Left ventricle myocardium superior (tissue), 1 donor: ENCODE data around the gene QSOX2. TPM values are rescaled to one million over a fixed set of nuclear protein-coding genes. Genes with fewer than 3 reads are reported as not detected.

Experiments
- ATAC-seq: fragments of 200-7000 bp; cut with Tn5 transposase; one replicate; pipeline ENCODE4 v1.9.1; 2020; ENCODE audit warnings: mild to moderate bottlenecking, moderate library complexity
- DNase-seq: peaks from one replicate; pipeline ENCODE4 v3.0.0-alpha.2; 2020
- intact Hi-C: fragments of 100-400 bp; cut with micrococcal nuclease; formaldehyde crosslinking; loops from one replicate; pipeline ENCODE4 v1.11.0; 2022
- total RNA-seq: library from RNA; stranded (reverse); fragmentation: NEBNext Ultra II Directional; extraction: Animal tissue kit (Norgen Biotek cat#: 25700); gene quantifications from one replicate; pipeline ENCODE4 v1.2.1, GENCODE V29; 2021
- donor health status: DM: no; HTN: yes; CAD: no; lungs with severe emphysema.

The QSOX2 gene
- total RNA-seq, 1 donor from 2014 or later: 8.7 TPM

DNA sequence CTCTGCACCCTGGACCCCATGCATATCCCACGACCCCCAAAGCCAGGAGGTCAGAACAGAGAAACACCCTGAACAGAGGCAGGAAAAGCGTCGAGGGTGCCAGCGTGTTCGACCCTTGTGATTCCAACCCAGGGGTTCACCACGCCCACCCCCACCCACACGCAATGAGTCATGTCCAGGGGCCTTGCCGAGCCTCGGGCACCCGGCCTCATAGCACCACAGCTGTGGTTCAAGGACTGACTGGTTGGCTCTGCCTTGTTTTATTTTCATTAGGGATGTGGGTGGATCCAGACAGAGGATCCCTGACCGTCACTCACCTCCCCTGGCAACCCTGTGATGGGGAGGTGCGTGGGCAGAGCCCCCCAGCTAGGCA is 9.5 kb upstream of the QSOX2 start:
- intact Hi-C loops: no loop called here
- no peak for DNase-seq
- ATAC-seq: peak; percentile 20

DNA sequence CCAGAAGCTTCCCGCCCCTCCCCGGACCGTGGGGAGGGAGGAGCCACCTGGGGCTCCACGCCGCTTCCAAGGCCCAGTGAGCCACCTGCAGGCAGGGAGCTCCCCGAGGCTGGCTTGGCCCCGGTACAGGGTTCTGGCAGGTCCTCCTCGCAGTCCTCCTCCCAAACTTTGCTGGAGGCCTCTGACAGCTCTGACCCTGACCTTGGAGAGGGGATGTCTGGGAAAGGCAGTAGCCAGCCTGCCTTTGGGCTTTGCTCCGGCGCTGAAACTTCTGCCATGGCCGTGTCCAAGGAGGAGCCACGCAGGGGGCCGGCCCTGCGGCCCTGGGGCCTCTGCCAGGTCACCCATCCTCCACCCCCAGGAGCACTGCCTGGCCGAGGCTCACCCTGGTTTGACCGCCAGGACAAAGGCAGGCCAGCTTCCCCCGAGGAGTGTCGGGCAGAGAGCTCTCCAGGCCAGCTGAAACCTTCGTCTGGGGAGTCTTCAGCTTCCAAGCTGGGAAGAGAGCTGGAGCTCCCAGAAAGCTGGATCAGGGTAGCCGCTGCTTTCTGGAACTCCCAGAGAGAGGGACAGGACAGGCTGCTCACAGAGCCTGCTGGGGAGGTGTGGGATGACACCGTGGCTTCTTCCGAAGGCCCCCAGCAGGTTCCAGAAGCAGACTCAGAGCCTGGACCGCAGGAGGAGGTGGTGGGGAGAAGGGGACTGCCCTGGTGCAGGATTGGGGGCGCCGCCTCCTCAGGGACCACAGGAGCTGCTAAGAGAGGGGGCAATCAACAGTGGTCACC is 9.0 kb upstream of the QSOX2 start:
- peak; percentile 55 for DNase-seq
- ATAC-seq: peak; percentile 57
- intact Hi-C loops: no loop called here

DNA sequence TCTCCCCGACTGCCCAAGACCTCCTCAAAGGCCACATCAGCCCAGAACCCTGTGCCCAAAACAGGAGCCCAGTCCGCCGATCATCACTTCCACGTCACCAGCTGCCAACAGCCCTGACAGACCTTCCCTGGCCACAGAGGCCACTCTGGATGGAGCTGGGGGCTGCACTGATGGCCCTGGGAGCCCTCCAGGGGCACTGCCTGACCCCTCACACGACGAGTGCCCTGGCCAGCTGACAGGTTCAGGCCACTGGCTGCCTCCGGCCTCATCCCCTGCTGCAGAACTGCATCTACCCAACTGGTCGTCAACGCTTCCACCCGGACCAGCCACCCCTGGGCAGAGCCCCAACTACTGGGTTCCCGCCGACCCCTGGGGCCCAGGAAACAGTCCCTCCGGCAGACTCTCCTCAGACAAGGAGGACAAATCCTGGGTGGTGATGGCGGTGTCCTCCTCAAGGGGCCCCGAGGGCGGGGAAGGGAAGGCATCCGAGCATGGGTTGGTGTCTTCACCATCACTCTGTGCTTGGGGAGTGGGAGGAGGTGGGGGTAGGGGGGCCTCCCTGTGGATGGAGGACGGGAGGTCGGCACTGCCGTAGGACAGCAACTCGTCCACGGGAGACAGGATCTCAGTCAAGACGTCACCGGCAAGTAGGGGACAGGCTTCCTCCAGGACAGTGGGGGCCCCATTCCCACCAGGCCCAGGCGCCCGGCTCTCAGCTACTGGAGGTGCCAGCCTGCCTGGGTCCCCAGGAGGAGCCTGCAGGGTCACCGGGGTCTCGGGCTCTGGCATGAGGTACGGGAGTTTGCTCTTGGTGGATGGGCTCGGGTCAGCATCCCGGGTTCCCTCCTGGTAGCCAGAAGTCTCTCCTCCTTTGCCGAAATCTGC is 7.9 kb upstream of the QSOX2 start:
- ATAC-seq (no peak), DNase-seq (peak; percentile 18)
- intact Hi-C loops: no loop called here

DNA sequence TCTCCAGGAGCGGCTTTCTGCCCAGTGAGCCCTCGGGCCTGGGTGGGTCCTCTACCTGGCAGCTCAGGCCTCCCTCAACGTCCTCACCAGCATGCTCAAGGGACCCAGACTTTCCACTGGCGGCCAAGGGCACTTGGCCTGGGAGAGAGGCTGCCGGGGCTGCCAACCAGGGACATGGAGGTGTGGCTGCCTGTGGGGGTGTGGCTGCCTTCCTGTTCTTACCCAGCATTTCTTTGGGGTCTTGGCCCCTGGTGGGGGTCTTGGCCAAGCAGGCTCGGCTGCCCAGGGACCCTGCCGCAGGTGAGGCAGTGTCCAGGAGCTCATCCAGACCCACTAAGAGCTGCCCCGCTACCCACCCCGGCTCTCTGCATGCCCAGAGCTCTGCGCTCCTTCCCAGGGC is 7.2 kb upstream of the QSOX2 start:
- intact Hi-C loops: no loop called here
- ATAC-seq (no peak), DNase-seq (no peak)

DNA sequence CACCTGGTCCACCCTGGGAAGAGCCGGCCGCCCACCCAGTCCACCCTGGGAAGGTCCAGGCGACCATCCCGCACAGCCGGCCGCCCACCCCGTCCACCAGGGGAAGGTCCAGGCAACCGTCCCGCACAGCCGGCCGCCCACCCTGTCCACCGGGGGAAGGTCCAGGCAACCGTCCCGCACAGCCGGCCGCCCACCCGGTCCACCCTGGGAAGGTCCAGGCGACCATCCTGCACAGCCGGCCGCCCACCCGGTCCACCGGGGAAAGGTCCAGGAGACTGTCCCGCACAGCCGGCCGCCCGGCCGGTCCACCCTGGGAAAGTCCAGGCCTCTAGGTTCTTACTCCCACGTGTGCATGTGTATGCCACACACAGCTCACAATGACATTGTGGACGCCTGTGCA is 6.7 kb upstream of the QSOX2 start:
- ATAC-seq: no peak

DNA sequence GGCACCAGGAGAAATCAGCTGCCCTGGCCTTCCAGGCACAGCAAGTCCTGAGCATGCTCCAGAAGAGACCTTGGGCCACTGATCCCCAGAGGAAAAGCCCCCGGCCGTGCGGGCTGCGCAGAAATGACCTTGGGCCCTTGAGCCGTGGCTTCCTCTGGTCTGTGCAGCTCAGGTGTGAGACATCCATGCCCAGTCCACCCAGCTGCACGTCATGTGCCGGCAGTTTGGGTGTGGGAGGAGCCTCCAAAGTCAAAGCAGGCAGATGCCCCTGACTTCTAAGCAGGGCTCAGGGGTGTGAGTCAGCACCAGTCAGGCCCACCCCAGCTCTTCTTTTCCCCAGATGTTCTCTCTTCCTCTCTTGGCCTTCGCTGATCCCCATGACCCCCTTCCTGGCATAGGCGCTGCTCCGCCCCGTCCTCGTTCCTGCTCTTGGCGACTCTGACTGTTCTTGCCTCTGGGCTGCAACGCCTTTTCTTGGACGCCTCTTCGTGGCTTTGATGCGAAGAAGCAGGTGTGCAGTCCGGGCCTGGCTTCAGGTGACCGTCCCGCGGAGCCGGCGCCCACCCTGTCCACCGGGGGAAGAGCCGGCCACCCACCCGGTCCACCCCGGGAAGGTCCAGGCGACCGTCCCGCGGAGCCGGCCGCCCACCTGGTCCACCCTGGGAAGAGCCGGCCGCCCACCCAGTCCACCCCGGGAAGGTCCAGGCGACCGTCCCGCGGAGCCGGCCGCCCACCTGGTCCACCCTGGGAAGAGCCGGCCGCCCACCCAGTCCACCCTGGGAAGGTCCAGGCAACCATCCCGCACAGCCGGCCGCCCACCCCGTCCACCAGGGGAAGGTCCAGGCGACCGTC is 5.9 kb upstream of the QSOX2 start:
- no peak for DNase-seq
- intact Hi-C loops: no loop called here
- ATAC-seq: no peak

More for the DNA sequence above, 6.7 kb upstream of the QSOX2 start:
- DNase-seq: peak; percentile 19
- intact Hi-C loops: no loop called here

DNA sequence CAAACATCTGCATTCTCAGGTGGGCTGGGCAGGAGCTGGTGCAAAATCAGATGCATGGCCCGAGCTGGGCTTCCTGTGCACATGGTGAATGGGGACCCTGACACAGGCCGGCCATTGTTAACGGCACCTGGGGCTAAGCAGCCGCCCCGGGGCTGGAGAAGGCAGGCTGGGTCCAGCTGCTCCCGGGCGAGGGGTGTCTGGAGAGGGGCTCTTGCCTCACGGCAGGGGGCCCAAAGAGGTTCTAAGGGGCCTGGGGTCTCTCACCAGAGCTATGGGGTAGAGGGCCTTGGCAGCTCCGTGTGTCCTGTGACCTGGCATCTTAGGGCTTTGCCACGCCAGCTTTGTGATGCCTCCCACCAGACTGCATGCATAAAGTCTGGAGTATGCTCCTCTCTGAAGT is 5.1 kb upstream of the QSOX2 start:
- no peak for ATAC-seq
- intact Hi-C loops: no loop called here
- no peak for DNase-seq

DNA sequence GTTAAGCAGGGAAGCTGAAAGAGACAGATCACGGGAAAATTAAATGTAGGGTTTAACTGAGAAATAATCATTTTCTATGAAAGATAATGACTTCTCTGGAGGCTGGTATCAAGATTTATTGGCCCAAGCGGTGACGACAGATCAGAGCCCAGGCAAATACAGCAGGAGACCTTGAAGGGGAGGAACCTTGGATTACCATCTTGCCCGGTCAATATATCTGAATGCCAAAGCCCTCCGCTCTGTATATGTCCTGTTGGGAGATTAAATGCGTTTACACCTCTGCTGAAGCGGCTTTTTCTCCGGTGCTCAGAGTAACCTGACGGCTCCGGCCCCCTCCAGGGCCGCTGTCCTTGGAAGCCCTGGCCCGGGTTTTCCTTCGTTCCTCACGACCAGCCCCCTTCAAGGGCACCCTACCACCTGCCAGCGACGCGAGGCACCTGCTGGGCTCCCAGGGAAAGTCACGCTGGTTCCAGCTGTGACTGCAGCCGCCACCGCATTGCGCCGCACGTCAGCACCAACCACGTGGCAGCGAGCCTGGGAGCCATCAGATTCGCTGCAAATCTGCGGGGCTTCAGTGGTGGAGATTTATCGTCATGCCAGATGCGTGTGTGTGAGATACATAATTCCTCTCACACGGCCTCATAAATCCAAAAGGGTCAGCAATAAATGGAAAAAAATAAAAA is 4.4 kb upstream of the QSOX2 start:
- ATAC-seq (no peak), DNase-seq (no peak)
- intact Hi-C loops: no loop called here

DNA sequence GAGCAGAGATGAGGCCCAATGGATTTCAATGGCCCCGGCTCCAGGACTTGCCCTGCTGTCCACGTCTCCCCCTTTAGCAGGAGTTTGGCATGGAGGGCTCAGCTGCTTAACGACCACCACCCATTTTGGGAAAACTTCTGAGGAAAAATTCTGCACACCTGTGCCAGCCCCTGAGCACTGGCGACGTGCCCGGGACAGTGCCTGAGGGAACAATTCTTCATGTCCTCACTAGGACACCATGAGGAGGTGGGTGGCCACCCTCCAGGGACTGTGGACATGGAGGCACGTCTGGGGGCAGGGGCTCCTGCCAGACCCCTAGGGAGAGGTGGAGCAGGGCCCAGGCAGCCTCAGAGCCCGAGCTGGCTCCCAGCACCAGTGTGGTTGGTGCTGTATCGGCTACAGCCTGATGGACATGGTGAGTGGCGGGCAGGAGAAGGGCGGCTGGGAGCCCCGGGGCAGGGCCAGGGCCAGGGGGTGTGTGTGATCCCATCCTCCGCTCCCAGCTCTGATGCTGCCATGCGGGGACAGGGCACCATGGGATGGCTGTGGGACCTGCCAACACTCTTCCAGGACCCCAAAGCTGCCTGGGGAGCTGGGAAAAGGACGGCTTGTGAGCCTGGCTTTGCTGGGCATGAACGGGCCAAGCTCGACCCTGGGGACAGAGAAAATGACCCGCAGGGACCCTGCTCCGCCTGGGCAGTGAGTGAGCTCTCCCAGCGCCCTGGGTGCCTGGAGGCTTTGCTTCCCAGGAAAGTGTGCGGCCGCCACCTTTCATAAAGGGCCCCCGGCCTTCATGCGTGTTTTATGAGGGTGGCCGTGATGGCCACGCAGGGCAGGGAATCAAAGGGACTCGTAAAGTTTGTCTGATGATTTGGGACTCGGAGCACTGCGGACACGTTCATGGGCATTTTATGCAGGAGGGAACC is 3.6 kb upstream of the QSOX2 start:
- peak; percentile 24 for DNase-seq
- no peak for ATAC-seq
- intact Hi-C loops: no loop called here

DNA sequence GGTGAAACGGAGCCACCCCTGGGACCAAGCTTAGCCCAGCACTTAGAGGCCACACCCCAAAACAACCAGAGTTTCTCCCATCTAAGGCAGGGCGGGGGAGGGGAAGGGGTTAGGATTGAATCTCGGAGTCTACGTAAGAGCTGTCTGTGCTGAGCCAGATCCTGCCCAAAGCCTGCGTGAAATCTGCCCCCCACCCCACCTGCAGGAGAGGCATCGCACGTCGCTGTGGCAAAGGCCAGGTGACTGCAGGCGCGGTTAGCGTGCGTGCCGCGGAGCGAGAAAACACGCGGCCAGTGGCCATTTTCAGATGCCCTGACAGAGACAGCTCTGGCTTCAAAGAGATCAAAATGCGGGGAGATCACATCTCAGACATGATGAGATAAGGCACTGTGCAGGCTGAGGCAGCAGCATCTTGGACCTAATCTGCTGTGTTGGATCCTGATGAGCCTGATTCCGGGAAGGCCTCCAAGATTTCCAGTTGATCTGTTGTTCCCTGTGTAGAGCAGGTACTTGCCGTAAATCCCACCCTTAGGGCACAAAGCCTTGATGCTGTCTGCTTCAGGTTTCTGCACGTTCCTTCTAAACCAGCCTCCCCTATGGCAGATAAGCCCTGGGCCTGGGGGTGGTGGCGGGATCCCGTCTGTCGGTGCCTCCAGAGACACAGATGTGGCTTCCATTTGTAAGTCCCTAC is 2.5 kb upstream of the QSOX2 start:
- peak; percentile 18 for DNase-seq
- no peak for ATAC-seq
- intact Hi-C loops: no loop called here

DNA sequence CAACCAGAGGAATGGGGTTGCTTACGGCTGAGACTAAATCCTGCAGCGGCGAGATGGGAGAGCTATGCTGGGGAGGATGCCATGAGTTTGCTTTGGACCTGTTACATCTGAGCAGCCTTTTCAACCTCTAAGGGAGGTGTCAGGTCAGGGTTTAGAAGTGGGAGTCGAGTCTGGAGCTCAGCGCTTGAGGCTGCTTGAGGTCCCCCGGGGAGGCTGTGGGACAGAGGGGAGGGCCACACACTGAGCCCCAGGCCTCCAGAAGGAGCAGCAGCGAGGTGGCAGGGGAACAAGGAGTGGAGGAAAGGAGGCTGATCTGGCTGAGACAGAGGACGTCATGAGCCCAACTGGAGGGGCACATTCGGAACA is 1.9 kb upstream of the QSOX2 start:
- no peak for DNase-seq
- intact Hi-C loops: no loop called here
- ATAC-seq: no peak

DNA sequence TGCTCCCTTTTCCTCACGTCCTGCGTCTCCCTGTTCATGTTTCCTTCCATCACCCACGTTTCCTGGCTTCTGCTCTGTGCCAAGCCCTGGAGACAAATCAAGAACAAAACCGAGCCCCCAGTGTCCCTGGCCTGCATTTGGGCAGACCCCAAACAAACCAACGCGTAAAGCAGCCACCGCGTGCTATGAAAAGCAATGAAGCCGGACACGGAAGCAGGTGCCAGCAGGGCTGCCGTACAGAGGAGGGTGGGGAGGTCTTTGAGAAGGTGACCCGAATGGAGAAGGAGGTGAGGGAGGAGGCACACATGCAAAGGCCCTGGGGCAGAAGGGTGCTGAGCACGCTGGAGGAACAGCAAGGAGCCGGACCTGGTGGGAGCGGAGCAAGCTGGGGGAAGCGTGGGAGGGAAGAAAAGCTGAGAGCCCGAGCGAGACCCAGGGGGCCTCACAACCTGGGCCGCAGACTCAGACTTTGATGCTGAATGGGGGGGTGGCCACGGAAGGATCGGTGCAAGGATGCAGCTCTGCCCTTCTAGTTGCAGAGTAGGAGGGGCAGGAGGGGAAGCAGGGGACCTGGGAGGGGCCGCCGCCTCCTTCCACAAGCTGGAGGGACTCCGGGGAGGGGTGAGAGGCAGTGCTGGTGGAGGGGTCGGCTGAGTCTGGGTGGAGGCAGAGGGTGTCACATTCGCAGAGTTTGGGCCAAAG is 1.4 kb upstream of the QSOX2 start:
- DNase-seq (no peak), ATAC-seq (no peak)
- intact Hi-C loops: no loop called here

DNA sequence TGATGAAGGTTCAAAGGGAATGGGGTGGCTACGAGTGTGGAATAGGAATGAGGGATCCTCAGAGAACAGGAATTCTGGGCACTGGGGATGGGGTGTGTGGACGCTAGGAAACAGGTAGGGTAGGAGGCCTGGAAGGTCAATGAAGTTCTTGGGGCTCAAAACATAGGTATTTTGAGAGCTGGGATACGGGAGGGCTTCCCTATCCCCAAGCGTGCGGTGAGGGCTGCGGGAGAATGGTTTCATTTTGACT is 718 bp downstream of the QSOX2 start:
- intact Hi-C loops: no loop called here
- no peak for ATAC-seq
- DNase-seq: no peak

DNA sequence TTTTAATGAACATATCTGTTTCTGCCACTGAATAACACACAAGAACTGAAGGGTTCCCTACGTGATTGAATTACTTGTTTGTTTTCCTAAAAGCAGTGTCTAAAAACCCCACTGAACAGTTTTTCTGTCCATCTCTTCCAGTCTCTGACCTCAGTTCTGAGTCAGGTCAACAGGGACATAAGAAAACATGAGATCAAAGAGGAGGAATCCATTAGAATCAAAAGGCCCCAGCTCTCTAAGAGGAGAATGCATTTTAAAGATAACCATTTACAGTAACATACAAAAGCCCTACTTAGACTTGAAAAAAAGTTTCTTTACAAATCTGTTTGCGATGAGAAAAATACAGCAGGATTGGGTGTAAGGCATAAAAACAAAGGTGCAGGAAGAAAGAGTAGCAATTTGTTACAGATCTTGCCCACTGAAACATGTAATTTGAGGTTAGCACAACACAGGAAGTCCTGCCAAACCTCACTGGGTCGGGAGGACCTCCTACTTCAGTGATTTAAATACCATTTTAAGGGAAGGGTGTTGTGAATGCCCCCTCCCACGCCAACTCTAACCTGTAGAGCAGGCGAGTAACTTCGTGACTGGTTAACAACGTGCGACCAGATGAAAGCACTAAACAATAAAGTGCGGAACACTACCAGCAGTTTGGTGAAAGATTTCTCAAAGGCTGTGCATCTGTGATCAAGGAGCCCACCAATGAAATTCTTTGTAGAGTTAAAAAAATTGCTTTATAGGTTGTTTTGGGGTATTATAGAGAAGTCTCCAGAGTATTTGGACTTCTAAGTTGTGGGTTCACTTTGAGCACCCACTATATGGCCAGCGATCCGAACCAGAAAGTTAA is 1.3 kb downstream of the QSOX2 start:
- DNase-seq: no peak
- no peak for ATAC-seq
- intact Hi-C loops: no loop called here

DNA sequence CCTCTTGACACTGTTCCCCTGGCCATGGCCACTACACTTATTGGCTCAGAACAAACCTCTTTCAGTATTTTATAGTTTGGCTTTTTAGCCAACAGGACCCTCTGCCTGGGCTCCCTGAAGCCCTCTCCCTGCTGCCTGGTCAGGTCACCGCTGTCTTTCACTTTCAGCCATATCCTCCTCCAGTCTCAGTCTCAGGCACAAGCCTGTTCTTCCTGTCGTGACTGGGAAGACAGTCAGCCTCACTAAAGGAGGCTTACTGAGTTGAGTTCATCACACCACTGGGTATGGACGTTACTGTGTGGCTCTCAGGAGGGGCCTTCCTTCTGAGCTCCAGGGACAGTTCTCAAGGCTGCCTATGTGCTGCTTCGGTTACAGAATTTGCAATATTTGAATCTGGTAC is 2.0 kb downstream of the QSOX2 start:
- no peak for ATAC-seq
- no peak for DNase-seq
- intact Hi-C loops: no loop called here

DNA sequence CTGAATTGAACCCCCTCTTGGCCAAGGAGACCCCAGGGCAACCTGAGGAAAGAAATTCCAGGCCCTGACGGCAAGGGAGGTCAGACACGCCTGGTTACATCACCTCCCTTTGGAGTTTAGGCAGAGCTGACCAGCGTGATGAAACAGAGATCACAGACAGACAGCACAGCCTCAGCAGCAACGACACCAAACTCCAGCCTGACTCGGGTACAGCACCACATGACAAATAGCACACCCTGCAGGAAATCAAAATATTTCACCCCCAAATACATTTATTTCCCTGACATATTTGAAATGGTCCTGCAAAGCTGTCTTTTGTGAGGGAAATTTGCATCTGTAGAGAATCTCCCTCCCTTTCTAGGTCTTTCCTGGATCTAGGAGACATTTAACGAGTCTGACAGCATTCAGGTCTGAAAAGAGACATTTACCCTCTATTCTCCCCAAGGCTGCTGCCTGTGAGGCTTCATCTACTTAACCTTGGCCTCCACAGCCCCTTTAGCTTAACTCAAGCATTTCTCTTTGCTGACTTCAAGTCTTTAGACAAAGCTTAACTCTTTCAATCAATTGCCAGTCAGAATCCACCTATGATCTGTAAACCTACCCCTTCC is 2.6 kb downstream of the QSOX2 start:
- no peak for ATAC-seq
- intact Hi-C loops: no loop called here
- no peak for DNase-seq
